BLaER1 (cell line): Measurements from ENCODE around the gene MRRF.

Experiments
- H3K27ac ChIP-seq: shearing (Covaris generic); formaldehyde crosslinking; 2 replicates; pipeline ENCODE4 v1.8.1; 2022
- H3K27me3 ChIP-seq: shearing (Covaris generic); formaldehyde crosslinking; 2 replicates; pipeline ENCODE4 v1.8.1; 2022
- H3K36me3 ChIP-seq: shearing (Covaris generic); formaldehyde crosslinking; 2 replicates; pipeline ENCODE4 v1.8.1; 2022
- H3K4me1 ChIP-seq: shearing (Covaris generic); formaldehyde crosslinking; 2 replicates; pipeline ENCODE4 v1.8.1; 2022
- H3K4me2 ChIP-seq: shearing (Covaris generic); formaldehyde crosslinking; 2 replicates; pipeline ENCODE4 v1.8.1; 2022
- H3K4me3 ChIP-seq: shearing (Covaris generic); formaldehyde crosslinking; 2 replicates; pipeline ENCODE4 v1.8.1; 2022
- H3K9ac ChIP-seq: shearing (Covaris generic); formaldehyde crosslinking; 2 replicates; pipeline ENCODE4 v1.8.1; 2022
- H3K9me3 ChIP-seq: shearing (Covaris generic); formaldehyde crosslinking; 2 replicates; pipeline ENCODE4 v1.8.1; 2022
- H4K20me1 ChIP-seq: shearing (Covaris generic); formaldehyde crosslinking; 2 replicates; pipeline ENCODE4 v1.8.1; 2022
- Cebpa-rat ChIP-seq: shearing (Covaris generic); IDR thresholded peaks from 2 replicates; pipeline ENCODE4 v1.8.1; 2022

MRRF gene

DNA sequence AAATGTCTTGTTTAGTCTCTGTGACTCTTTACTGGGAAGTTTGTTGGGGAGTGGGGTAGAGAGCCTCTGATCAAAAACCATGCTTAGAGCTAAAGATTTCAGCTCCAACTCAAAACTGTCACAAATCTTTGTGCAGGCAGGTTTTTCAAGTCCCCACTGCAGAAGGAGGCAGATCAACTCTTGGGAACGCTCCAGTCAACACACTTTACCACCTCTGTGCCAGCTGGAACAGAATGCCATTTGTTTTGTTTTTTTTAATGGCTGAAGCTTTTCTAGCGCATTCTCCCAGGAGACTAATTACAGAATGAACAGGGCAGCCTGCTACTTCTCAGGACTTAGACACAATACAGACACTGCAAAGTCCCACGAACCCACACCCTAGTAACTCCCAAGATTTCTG is 18.0 kb upstream of the MRRF start:
- TF ChIP-seq Cebpa-rat, result no peak
- Histone ChIP-seq H3K4me2 (no peak overlapping the region), H4K20me1 (peaks cover 30% of the 10 kb centered on the region), H3K4me3 (no peak overlapping the region), H3K4me1 (no peaks in the 10 kb centered on the region), H3K36me3 (peaks cover 98% of the 10 kb centered on the region), H3K9me3 (no peaks in the 10 kb centered on the region), H3K27me3 (no peaks in the 10 kb centered on the region), H3K27ac (no peak overlapping the region), H3K9ac (no peak overlapping the region)

DNA sequence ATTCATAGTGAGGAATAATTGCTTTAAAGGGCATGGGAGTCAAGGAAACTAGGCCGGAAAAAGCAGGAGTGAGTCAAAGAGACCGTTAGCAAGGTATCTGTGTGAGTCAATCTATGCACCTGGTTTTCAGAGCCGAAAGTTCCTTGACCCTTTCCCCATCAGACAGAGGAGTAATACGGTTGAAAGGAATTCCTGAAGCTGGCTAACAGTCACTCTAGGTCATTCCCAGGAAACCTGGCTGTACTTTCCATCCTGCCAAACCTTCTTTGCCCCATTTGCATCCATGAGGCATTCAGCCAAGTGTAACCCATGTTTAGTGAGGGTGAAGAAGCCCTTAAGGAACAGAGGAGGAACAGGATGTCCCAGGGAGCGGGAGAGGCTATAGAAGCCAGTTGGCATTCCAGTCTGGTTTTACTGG is 16.2 kb upstream of the MRRF start:
- Histone ChIP-seq H3K9ac (no peak overlapping the region), H3K4me2 (no peak overlapping the region), H3K4me1 (no peaks in the 10 kb centered on the region), H3K9me3 (no peaks in the 10 kb centered on the region), H3K27me3 (no peaks in the 10 kb centered on the region), H4K20me1 (peaks cover 48% of the 10 kb centered on the region), H3K36me3 (peaks cover 98% of the 10 kb centered on the region), H3K4me3 (no peak overlapping the region), H3K27ac (no peak overlapping the region)
- TF ChIP-seq Cebpa-rat, result no peak

DNA sequence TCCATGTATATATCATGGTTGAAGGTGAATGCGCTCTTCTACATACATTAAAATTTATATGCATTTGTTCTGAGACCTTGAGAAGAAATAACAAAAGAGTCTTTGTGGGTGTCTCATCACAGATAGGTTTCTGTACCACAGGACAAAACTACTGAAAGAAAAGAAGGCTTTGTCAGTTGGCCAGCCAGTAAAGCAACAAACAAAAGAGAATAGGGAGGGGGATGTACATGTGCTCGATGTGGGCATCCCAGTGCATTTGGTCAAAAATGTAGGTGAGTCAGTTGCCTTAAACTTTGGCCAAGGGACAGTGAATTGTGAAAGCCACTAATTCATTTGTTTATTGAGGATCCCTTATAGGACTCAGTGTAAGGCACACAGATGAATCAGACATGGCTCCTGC is 13.3 kb upstream of the MRRF start:
- Histone ChIP-seq H3K27me3 (no peaks in the 10 kb centered on the region), H3K27ac (no peak overlapping the region), H3K4me1 (no peaks in the 10 kb centered on the region), H3K9ac (no peak overlapping the region), H3K36me3 (peaks cover 98% of the 10 kb centered on the region), H3K4me2 (no peak overlapping the region), H4K20me1 (peaks cover 76% of the 10 kb centered on the region), H3K4me3 (no peak overlapping the region), H3K9me3 (no peaks in the 10 kb centered on the region)
- TF ChIP-seq Cebpa-rat, result no peak

DNA sequence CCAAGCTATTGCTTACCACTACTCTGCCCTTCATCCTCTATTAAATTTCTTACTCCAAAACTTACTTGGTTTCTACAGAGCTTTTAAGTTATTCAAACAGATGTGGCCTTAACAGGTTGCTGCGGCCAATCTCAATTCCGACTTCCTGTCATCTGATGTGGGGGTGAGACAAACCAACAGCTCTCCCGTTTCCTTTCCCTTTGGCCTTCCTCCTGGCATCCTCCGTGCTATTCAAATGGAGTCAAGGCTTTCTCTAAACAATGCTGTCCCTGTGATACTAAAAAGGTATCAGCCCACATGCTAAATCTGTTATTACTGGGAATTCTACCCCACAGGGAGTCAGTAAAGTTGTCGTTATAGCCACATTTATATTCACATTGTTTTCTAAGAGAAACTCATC is 11.9 kb upstream of the MRRF start:
- Histone ChIP-seq H3K4me3 (no peak overlapping the region), H3K9me3 (no peaks in the 10 kb centered on the region), H3K27ac (no peak overlapping the region), H3K4me2 (no peak overlapping the region), H3K36me3 (peaks cover 94% of the 10 kb centered on the region), H4K20me1 (peaks cover 84% of the 10 kb centered on the region), H3K9ac (no peak overlapping the region), H3K27me3 (no peaks in the 10 kb centered on the region), H3K4me1 (no peaks in the 10 kb centered on the region)
- TF ChIP-seq Cebpa-rat, result no peak

DNA sequence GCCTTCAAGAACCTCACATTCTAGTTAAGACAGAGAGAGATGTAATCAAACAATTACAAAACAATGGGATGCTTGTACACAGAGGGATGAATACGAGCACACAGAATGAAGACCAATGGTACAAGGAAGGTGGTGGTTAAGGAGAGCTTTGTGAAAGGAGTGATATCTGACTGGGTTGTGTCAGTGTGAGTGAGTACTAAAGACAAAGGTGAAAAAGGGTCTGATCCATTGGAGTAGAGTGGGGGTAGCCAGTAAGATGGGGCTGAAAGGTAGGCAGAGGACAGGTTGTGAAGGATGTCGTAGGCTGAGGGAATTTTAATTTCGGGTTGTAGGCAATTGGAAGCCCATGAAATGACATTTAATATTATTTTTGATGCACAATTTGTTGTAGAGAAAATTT is 9.9 kb upstream of the MRRF start:
- TF ChIP-seq Cebpa-rat, result no peak
- Histone ChIP-seq H3K4me3 (no peak overlapping the region), H3K4me1 (no peaks in the 10 kb centered on the region), H3K27ac (no peak overlapping the region), H3K36me3 (peaks cover 96% of the 10 kb centered on the region), H3K27me3 (no peaks in the 10 kb centered on the region), H3K9ac (no peak overlapping the region), H3K9me3 (no peaks in the 10 kb centered on the region), H3K4me2 (no peak overlapping the region), H4K20me1 (peaks cover 70% of the 10 kb centered on the region)

DNA sequence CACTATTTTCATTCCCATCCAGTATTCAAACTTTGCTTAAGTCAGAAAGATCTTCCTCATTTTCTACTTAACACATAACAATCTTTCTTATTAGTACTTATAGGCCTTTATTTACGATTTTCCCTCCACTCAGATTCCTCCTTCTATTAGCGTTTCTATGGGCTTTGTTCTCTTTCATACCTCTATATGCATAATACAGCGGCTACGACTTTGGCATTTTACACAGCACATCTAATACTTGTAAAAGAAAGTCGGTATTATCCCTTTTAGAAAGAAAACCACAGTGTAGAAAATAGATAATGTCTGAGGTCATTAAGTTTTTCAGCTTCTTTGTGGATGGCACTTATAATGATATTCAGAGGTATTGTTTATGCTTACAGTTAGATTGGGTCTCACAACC is 8.5 kb upstream of the MRRF start:
- no peaks in the 10 kb centered on the region for H3K9me3 ChIP-seq
- TF ChIP-seq Cebpa-rat, result no peak
- no peaks in the 10 kb centered on the region for H3K4me1 ChIP-seq
- H3K9ac ChIP-seq, result no peak overlapping the region
- H3K27me3 ChIP-seq, result no peaks in the 10 kb centered on the region
- no peak overlapping the region for H3K27ac ChIP-seq
- no peak overlapping the region for H3K4me2 ChIP-seq
- peaks cover 76% of the 10 kb centered on the region for H4K20me1 ChIP-seq
- peaks cover 96% of the 10 kb centered on the region for H3K36me3 ChIP-seq
- H3K4me3 ChIP-seq, result no peak overlapping the region

DNA sequence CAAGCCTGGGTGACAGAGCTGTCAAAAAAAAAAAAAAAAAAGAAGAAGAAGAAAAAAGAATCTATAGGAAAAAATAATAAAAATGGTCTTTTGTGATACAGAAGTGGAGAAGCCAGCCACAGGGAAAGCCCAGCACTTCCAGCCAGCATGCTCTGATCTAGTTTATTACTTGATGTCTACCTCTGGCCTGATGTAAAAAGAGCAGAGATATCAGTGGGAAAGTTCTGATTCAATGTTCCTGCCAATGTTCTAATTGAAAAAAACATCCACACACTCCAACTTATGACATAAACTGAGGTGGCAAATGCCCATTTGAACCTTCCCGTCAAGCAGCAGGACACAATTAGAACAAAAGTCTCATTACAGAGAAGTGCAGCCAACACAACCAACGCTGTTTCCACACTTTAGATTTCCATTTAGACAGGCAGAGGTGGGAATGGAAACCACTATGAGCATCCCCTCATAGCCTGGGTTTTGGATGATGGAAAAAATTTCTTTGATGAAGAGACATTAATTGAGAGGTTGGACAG is 5.7 kb upstream of the MRRF start:
- H3K36me3 ChIP-seq, result peaks cover 76% of the 10 kb centered on the region
- no peaks in the 10 kb centered on the region for H3K27me3 ChIP-seq
- peaks cover 76% of the 10 kb centered on the region for H4K20me1 ChIP-seq
- H3K4me3 ChIP-seq, result no peak overlapping the region
- no peak overlapping the region for H3K27ac ChIP-seq
- TF ChIP-seq Cebpa-rat, result no peak
- H3K9me3 ChIP-seq, result no peaks in the 10 kb centered on the region
- no peak overlapping the region for H3K4me2 ChIP-seq
- peaks cover 26% of the 10 kb centered on the region for H3K4me1 ChIP-seq
- H3K9ac ChIP-seq, result no peak overlapping the region

DNA sequence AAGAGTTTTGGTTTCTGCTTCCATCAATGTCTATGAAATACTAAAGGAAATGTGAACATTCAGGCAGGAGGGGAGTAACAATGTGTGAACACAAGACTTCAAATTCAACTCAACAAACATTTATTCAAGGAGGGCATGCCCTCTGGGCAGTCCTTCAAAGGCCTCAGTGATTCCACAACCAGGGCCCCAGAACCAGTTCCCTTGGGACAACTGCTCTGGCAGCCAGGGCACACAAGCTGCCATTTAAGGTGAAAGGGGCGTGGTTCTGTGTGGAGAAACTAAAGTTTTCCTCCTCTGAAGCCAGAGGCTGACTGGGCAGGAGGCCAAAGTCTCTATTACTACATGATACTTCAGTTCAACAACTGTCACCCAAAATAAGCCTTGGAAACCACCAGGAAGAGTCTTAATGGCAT is 3.2 kb upstream of the MRRF start:
- Histone ChIP-seq H3K4me3 (no peak overlapping the region), H3K4me2 (peak overlapping the region; percentile 12; the same call in 1 of the 2 replicates)

DNA sequence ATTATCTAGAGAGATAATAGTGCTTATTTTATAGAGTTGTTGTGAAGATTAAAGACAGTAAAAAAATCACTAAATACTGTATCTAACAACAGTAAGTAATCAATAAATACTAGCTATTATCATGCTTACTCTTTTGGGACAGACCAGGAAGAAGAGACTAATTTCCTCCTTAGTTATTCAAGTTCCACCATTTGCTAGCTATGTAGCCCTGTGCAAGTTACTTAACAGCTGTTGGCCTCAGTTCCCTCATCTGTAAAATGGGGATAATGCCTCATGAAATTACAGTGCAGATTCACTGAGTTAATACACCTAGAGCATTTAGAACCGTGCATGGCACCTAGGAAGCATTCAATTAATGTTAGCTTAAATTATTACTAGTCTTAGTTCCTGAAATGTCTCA is 2.6 kb upstream of the MRRF start:
- Histone ChIP-seq H3K4me1 (peaks cover 40% of the 10 kb centered on the region), H3K27ac (no peak overlapping the region), H3K27me3 (no peaks in the 10 kb centered on the region), H3K9me3 (no peaks in the 10 kb centered on the region), H4K20me1 (peaks cover 48% of the 10 kb centered on the region), H3K36me3 (peaks cover 49% of the 10 kb centered on the region), H3K4me3 (no peak overlapping the region), H3K9ac (no peak overlapping the region), H3K4me2 (peak overlapping the region; percentile 96)
- no peak for TF ChIP-seq Cebpa-rat

More for the DNA sequence above, 3.2 kb upstream of the MRRF start:
- H3K9ac ChIP-seq, result no peak overlapping the region
- H3K9me3 ChIP-seq, result no peaks in the 10 kb centered on the region
- peaks cover 52% of the 10 kb centered on the region for H3K36me3 ChIP-seq
- no peak overlapping the region for H3K27ac ChIP-seq
- no peak for TF ChIP-seq Cebpa-rat
- no peaks in the 10 kb centered on the region for H3K27me3 ChIP-seq
- H3K4me1 ChIP-seq, result peaks cover 37% of the 10 kb centered on the region
- peaks cover 54% of the 10 kb centered on the region for H4K20me1 ChIP-seq

DNA sequence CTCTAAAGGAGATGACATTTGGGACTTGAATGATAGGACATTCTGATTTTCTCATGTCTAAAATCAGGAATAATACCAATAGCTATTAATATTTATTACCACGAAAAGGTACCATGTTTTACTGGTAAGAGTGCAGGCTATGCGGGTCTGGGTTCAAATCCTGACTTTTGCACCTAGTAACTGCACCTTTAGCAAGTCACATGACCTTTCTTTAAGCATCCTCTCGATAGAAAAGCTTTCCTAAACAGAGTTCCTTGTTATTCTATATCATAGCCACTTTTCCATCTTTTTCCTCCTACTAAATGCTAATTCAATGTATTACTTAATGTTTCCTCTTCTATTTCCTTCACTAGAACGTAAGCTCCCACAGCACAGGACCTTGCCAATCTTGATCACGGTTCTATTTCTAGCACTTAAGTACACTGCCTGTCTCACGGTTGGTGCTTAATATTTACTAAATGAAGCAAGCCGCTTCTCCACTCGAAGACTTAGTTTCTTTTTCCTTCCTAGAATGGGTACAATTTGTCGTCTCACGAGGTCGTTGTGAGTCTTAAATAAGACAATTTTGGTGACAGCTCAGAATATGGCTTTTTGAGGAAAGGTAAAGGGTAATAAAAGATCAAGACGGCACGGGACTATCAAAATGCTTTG is 858 bp upstream of the MRRF start:
- Histone ChIP-seq H3K9ac (peak overlapping the region; percentile 91), H3K4me1 (peaks cover 56% of the 10 kb centered on the region), H3K36me3 (peaks cover 31% of the 10 kb centered on the region), H3K27ac (peak overlapping the region; percentile 90), H3K27me3 (no peaks in the 10 kb centered on the region), H3K4me2 (peak overlapping the region; percentile 96), H3K9me3 (no peaks in the 10 kb centered on the region), H4K20me1 (peaks cover 43% of the 10 kb centered on the region), H3K4me3 (peak overlapping the region; percentile 87)
- TF ChIP-seq Cebpa-rat, result no peak
